Muscle layer of duodenum (tissue), 2 donors: ENCODE results near the gene OR2S2.
"Not testable (repeated sequence)": the region's sequence is repeated elsewhere in the genome, so short reads cannot be mapped to it uniquely, and the experiment has no call there.

Experiments used
- H3K27ac ChIP-seq: one replicate; pipeline ENCODE4 v1.7.0; 2013; ENCODE audit warnings: mild to moderate bottlenecking, low read length
- H3K27me3 ChIP-seq: one replicate; pipeline ENCODE4 v1.7.0; 2013; ENCODE audit warnings: low read depth, mild to moderate bottlenecking, control low read depth, low read length
- H3K36me3 ChIP-seq, 2 donors: one replicate each; pipeline ENCODE4 v1.7.0; 2013; ENCODE audit warnings: low read length in 2 of 2, control low read depth in 1 of 2, mild to moderate bottlenecking in 1 of 2; ENCODE audit not compliant: insufficient read depth in 2 of 2, control insufficient read depth in 1 of 2
- H3K4me1 ChIP-seq, 2 donors: one replicate each; pipeline ENCODE4 v1.7.0; 2013; ENCODE audit warnings: low read length in 2 of 2, mild to moderate bottlenecking in 2 of 2, control low read depth in 1 of 2, moderate library complexity in 1 of 2; ENCODE audit not compliant: insufficient read depth in 2 of 2, control insufficient read depth in 1 of 2
- H3K4me3 ChIP-seq, 2 donors: one replicate each; pipeline ENCODE4 v1.7.0; 2013; ENCODE audit warnings: low read length in 2 of 2, low read depth in 1 of 2, mild to moderate bottlenecking in 1 of 2
- H3K9me3 ChIP-seq, 2 donors: one replicate each; pipeline ENCODE4 v1.7.0; 2013; ENCODE audit warnings: low read length in 2 of 2, control low read depth in 1 of 2, mild to moderate bottlenecking in 1 of 2; ENCODE audit not compliant: control insufficient read depth in 1 of 2
- donor health status: healthy.

OR2S2 gene

DNA sequence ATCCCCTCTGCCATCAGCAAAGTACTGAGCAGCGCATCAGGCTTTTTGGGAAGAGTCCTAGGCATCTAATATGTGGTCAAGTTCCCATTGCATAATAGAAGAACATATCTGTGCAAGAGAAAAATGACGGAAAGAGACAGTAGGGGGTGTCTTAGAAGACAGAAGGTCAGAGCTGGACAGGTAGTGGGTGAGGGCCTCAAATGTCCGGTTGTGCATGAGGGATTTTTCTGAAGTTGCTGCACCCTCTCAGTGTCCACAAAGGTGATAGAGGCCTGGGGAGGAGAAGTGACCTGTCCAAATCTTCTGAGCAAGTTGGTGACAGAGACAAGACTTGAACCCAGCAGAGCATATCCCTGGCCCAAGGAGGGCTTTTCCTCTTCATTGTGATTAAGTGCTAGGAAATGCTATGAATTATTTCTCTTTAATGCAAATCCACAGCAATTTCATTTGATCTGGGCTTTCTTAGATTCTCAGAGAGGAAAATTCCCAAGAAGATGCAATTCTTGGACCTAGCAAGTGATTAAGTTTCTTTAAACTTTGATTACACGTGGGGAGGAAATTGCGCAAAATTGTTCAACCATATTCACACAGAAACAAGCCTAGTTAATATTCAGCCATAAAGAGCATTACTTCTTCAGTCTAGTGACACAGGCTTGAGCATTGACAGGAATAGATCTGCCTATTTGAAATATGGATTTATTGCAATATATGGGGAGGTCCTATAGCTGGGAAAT, at the start of gene OR2S2:
TSS of gene OR2S2 (minus strand) at position 51 of the 734 bp plus-strand sequence. CDS start 56 bp downstream, outside the sequence.
- Histone ChIP-seq H3K27me3 (no peaks in the 10 kb centered on the region), H3K4me3 (no peak within 1 kb of the TSS), H3K36me3 (no peaks in the 10 kb centered on the region), H3K4me1 (peaks cover 0 to 10% of the 10 kb centered on the region in 2 donors), H3K9me3 (no peaks in the 10 kb centered on the region), H3K27ac (no peak within 1 kb of the TSS)

- Histone ChIP-seq H3K9me3 (peaks cover 0 to 3% of the 10 kb centered on the region in 2 donors), H3K4me3 (no peak overlapping the region), H3K27me3 (no peaks in the 10 kb centered on the region), H3K4me1 (peaks cover 0 to 5% of the 10 kb centered on the region in 2 donors), H3K27ac (no peak overlapping the region), H3K36me3 (no peaks in the 10 kb centered on the region)
These were observed 49.4 kb upstream of the OR2S2 start for GRCh38 chr9:36007316-36007708.

DNA sequence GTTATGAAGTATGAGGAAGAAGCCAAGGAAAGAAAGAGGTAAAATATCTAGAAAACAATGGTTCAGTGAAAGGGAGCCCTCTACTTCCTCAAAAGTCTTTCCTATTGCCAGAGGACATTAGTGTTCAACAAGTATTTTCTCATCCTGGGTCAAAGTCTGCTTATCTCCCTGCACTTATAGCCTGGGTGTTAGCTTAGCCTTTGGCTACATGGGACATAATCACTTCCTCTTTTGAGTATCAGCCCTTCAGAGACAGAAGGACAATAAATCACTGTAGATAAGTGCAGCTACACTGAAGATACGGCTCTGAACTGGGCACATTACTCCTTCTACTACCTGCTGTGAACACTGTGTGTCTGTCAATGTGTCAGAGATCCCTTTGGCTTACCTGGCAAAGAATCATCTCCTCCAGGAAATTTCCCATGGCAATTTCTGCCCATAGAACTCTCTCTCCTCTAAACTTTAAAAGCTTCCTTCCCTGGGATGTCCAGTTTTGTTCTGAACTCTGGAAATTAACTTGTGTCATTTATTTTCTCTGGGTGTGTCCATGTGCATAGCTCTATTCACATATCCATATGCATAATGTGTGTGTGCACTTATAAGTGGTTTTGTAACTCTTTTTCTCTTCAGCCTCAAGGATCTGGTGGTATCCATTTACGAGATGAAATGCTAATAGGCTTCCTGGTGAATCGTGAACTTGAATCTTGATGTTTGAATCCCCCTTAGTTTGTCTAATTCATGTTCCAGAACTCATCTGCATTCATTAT, 48.8 kb upstream of the OR2S2 start:
- Histone ChIP-seq H3K27ac (no peak overlapping the region), H3K9me3 (peaks cover 0 to 3% of the 10 kb centered on the region in 2 donors), H3K4me3 (no peak overlapping the region), H3K36me3 (no peaks in the 10 kb centered on the region), H3K27me3 (no peaks in the 10 kb centered on the region), H3K4me1 (peaks cover 0 to 5% of the 10 kb centered on the region in 2 donors)

DNA sequence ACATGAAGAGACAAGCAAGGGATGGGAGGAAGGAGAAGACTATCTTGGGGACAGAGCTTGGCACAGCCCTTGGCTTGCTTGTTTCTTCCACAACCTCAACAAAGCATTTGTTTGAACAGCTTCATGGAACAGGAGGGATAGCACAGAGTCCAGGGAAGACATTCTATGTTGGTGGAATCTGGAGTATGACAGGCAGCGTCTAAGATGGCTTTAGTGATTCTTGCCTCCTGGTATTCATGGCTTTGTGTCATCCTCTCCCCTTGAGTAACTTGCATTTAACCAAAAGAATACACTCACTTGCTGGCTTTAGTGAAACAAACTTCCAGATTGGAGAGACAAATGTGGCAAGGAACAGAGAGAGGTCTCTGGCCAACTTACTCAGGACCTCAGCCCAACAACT, 47.9 kb upstream of the OR2S2 start:
- Histone ChIP-seq H3K9me3 (peaks cover 0 to 3% of the 10 kb centered on the region in 2 donors), H3K27me3 (no peaks in the 10 kb centered on the region), H3K4me3 (no peak overlapping the region), H3K36me3 (no peaks in the 10 kb centered on the region), H3K27ac (no peak overlapping the region), H3K4me1 (peaks cover 0 to 5% of the 10 kb centered on the region in 2 donors)

GRCh38 chr9:35998333-35998732, 40.4 kb upstream of the OR2S2 start:
- Histone ChIP-seq H3K36me3 (no peaks in the 10 kb centered on the region), H3K27me3 (no peaks in the 10 kb centered on the region), H3K27ac (no peak overlapping the region), H3K9me3 (peaks cover 0 to 9% of the 10 kb centered on the region in 2 donors), H3K4me1 (no peaks in the 10 kb centered on the region), H3K4me3 (no peak overlapping the region)

GRCh38 chr9:35997016-35997415, 39.1 kb upstream of the OR2S2 start:
- H3K9me3 ChIP-seq, H3K27ac ChIP-seq, H3K4me3 ChIP-seq: not testable (repeated sequence)

GRCh38 chr9:35996358-35996970, 38.5 kb upstream of the OR2S2 start:
- Histone ChIP-seq H3K9me3 (peaks cover 0 to 9% of the 10 kb centered on the region in 2 donors), H3K27me3 (no peaks in the 10 kb centered on the region), H3K27ac (no peak overlapping the region), H3K4me3 (no peak overlapping the region), H3K4me1 (no peaks in the 10 kb centered on the region), H3K36me3 (no peaks in the 10 kb centered on the region)

More at GRCh38 chr9:35997016-35997415, 39.1 kb upstream of the OR2S2 start:
- H3K27me3 ChIP-seq, H3K36me3 ChIP-seq, H3K4me1 ChIP-seq: not testable (repeated sequence)

- Histone ChIP-seq H3K27ac (no peak overlapping the region), H3K4me1 (no peaks in the 10 kb centered on the region), H3K36me3 (no peaks in the 10 kb centered on the region), H3K4me3 (no peak overlapping the region), H3K9me3 (peaks cover 0 to 9% of the 10 kb centered on the region in 2 donors), H3K27me3 (no peaks in the 10 kb centered on the region)
These were observed 37.0 kb upstream of the OR2S2 start for GRCh38 chr9:35994959-35995358.

GRCh38 chr9:35993976-35994720, 36.2 kb upstream of the OR2S2 start:
- no peak overlapping the region for H3K27ac ChIP-seq
- no peak overlapping the region for H3K4me3 ChIP-seq
- H3K27me3 ChIP-seq = no peaks in the 10 kb centered on the region

GRCh38 chr9:35993136-35993535, 35.2 kb upstream of the OR2S2 start:
- not testable (repeated sequence) for H3K27ac ChIP-seq, H3K4me3 ChIP-seq, H3K9me3 ChIP-seq, H3K27me3 ChIP-seq, H3K36me3 ChIP-seq, H3K4me1 ChIP-seq

More at GRCh38 chr9:35993976-35994720, 36.2 kb upstream of the OR2S2 start:
- Histone ChIP-seq H3K9me3 (peaks cover 0 to 9% of the 10 kb centered on the region in 2 donors), H3K4me1 (no peaks in the 10 kb centered on the region), H3K36me3 (no peaks in the 10 kb centered on the region)

- no peaks in the 10 kb centered on the region for H3K9me3 ChIP-seq
- H3K27ac ChIP-seq = no peak overlapping the region
- H3K27me3 ChIP-seq = no peaks in the 10 kb centered on the region
- H3K4me1 ChIP-seq = no peaks in the 10 kb centered on the region
- no peak overlapping the region for H3K4me3 ChIP-seq
- no peaks in the 10 kb centered on the region for H3K36me3 ChIP-seq
These were observed 32.2 kb upstream of the OR2S2 start for GRCh38 chr9:35990155-35990554.
